ENCODE measurements around the gene STRADB. TPM values are rescaled to one million over a fixed set of nuclear protein-coding genes. Genes with fewer than 3 reads are reported as not detected.

Gene STRADB
- total and polyA plus RNA-seq, 4 donors, result 35.9 to 199 (median 67.3) TPM

- under 1% methylated on average over 20 of the region's 20 CpGs for WGBS
- H3K9me3 ChIP-seq (ENCODE audit: control insufficient read depth in 4 of 4, low read length in 3 of 4), result no peaks in the 10 kb centered on the region
- no peaks in the 10 kb centered on the region for H3K27me3 ChIP-seq (ENCODE audit: control insufficient read depth in 4 of 4, insufficient read depth in 4 of 4, low read length in 3 of 4)
- TF ChIP-seq ATF3 (IDR thresholded peaks at IDR 0.05), result no peak
- TF ChIP-seq NR2F2 (IDR thresholded peaks at IDR 0.05), result no peak
- TF ChIP-seq MAX (IDR thresholded peaks at IDR 0.05), result no peak
- peaks cover 7 to 32% (median 19%) of the 10 kb centered on the region in 4 donors for H3K4me1 ChIP-seq (ENCODE audit: control insufficient read depth in 4 of 4, insufficient read depth in 4 of 4, low read length in 3 of 4)
- peak overlapping the region; percentile 83 to 91 (median 91) for H3K4me3 ChIP-seq (ENCODE audit: low read depth in 1 of 3, low read length in 3 of 3)
- peak overlapping the region; percentile 66 to 82 for H3K9ac ChIP-seq (ENCODE audit: low read depth in 1 of 2, low read length in 2 of 2)
- no peak for DNase-seq (ENCODE audit: low spot score)
- no peaks in the 10 kb centered on the region for H3K36me3 ChIP-seq (ENCODE audit: control insufficient read depth in 4 of 4, insufficient read depth in 3 of 4, low read depth in 1 of 4, low read length in 3 of 4)
- H3K27ac ChIP-seq (ENCODE audit: low read depth in 1 of 2, low read length in 2 of 2), result peak overlapping the region; percentile 62 to 87
Measured at GRCh38 chr2:201450954-201451291, 617 bp upstream of the STRADB start.

GRCh38 chr2:201452058-201452921, 750 bp downstream of the STRADB start:
- no peak for DNase-seq (ENCODE audit: low spot score)
- Histone ChIP-seq H3K9ac (ENCODE audit: low read depth in 1 of 2, low read length in 2 of 2) (peak overlapping the region; percentile 18 to 77), H3K27ac (ENCODE audit: low read depth in 1 of 2, low read length in 2 of 2) (peak overlapping the region; percentile 62 to 87), H3K9me3 (ENCODE audit: control insufficient read depth in 4 of 4, low read length in 3 of 4) (no peaks in the 10 kb centered on the region), H3K36me3 (ENCODE audit: control insufficient read depth in 4 of 4, insufficient read depth in 3 of 4, low read depth in 1 of 4, low read length in 3 of 4) (no peaks in the 10 kb centered on the region), H3K4me1 (ENCODE audit: control insufficient read depth in 4 of 4, insufficient read depth in 4 of 4, low read length in 3 of 4) (peaks cover 7 to 37% (median 26%) of the 10 kb centered on the region in 4 donors), H3K27me3 (ENCODE audit: control insufficient read depth in 4 of 4, insufficient read depth in 4 of 4, low read length in 3 of 4) (no peaks in the 10 kb centered on the region), H3K4me3 (ENCODE audit: low read depth in 1 of 3, low read length in 3 of 3) (peak overlapping the region; percentile 72 to 83 (median 79))
- TF ChIP-seq RAD21 (IDR thresholded peaks at IDR 0.05) (peak in 1 of 2 donors; percentile 11), HNF4A (conservative IDR thresholded peaks at IDR 0.05) (no peak), JUND (IDR thresholded peaks at IDR 0.05) (peak in 1 of 2 donors; percentile 25)
- 5% methylated on average over 49 of the region's 49 CpGs for WGBS

GRCh38 chr2:201452922-201453643, 1.5 kb downstream of the STRADB start:
- TF ChIP-seq HNF4A (conservative IDR thresholded peaks at IDR 0.05) (no peak), ZBTB33 (IDR thresholded peaks at IDR 0.05) (no peak), CTCF (IDR thresholded peaks at IDR 0.05; ENCODE audit: low read depth, low read length, missing input control) (no peak)
- Histone ChIP-seq H3K27ac (ENCODE audit: low read depth in 1 of 2, low read length in 2 of 2) (peak overlapping the region; percentile 2 to 26), H3K9ac (ENCODE audit: low read depth in 1 of 2, low read length in 2 of 2) (no peak overlapping the region), H3K4me1 (ENCODE audit: control insufficient read depth in 4 of 4, insufficient read depth in 4 of 4, low read length in 3 of 4) (peaks cover 7 to 41% (median 29%) of the 10 kb centered on the region in 4 donors), H3K36me3 (ENCODE audit: control insufficient read depth in 4 of 4, insufficient read depth in 3 of 4, low read depth in 1 of 4, low read length in 3 of 4) (no peaks in the 10 kb centered on the region), H3K9me3 (ENCODE audit: control insufficient read depth in 4 of 4, low read length in 3 of 4) (no peaks in the 10 kb centered on the region), H3K27me3 (ENCODE audit: control insufficient read depth in 4 of 4, insufficient read depth in 4 of 4, low read length in 3 of 4) (no peaks in the 10 kb centered on the region), H3K4me3 (ENCODE audit: low read depth in 1 of 3, low read length in 3 of 3) (peak overlapping the region; percentile 72 to 83 (median 79))
- 45% methylated on average over 6 of the region's 6 CpGs for WGBS
- no peak for DNase-seq (ENCODE audit: low spot score)
